Tibial artery (tissue), 4 donors: ENCODE results near the gene C10orf120.

Source experiments
- DNase-seq, 2 donors: peaks; one replicate each; pipeline ENCODE4 v3.0.0-alpha.2; 2019
- H3K27ac ChIP-seq, 2 donors: fragments of 200-600 bp; sonication (generic) in 1 of 2; 1 replicate in 1 of 2; 2 replicates in 1 of 2; pipeline ENCODE4 v1.5.1; 2018 to 2019; ENCODE audit warnings: mild to moderate bottlenecking in 1 of 2
- H3K27me3 ChIP-seq, 2 donors: fragments of 200-600 bp; sonication (generic) in 1 of 2; one replicate each; pipeline versions ENCODE4 v1.5.1 to v1.6.0; 2016 to 2019
- H3K36me3 ChIP-seq, 3 donors: fragments of 200-600 bp; sonication (generic) in 2 of 3; one replicate each; pipeline ENCODE4 v1.5.1; 2016 to 2019; ENCODE audit warnings: mild to moderate bottlenecking in 2 of 3
- H3K4me1 ChIP-seq, 4 donors: fragments of 200-600 bp; sonication (generic) in 2 of 4; 1 replicate in 3 of 4; 2 replicates in 1 of 4; pipeline ENCODE4 v1.5.1; 2016 to 2019
- H3K4me3 ChIP-seq, 2 donors: fragments of 200-600 bp; sonication (generic) in 1 of 2; 1 replicate in 1 of 2; 2 replicates in 1 of 2; pipeline ENCODE4 v1.5.1; 2018 to 2019; ENCODE audit warnings: mild to moderate bottlenecking in 2 of 2
- H3K9me3 ChIP-seq, 3 donors: fragments of 200-600 bp; sonication (generic) in 1 of 3; one replicate each; pipeline ENCODE4 v1.5.1; 2016 to 2019
- CTCF ChIP-seq, 2 experiments: fragments of 200-600 bp in 1 of 2; fragments of 450-650 bp in 1 of 2; IDR thresholded peaks; one replicate each; pipeline ENCODE4 v1.5.1; 2017 to 2019; ENCODE audit warnings: antibody characterized with exemption in 2 of 2, mild to moderate bottlenecking in 1 of 2, moderate library complexity in 1 of 2
- intact Hi-C: fragments of 100-400 bp; cut with DNase I; formaldehyde crosslinking; loops from one replicate; pipeline ENCODE4 v1.15.0; 2023; ENCODE audit warnings: low total_unique reads

C10orf120 gene

GRCh38 chr10:122663516-122664130 is 36.0 kb downstream of the C10orf120 start:
- H3K4me1 ChIP-seq: no peaks in the 10 kb centered on the region
- DNase-seq: no peak
- intact Hi-C loops: no loop called here
- no peaks in the 10 kb centered on the region for H3K9me3 ChIP-seq
- no peak overlapping the region for H3K4me3 ChIP-seq
- TF ChIP-seq CTCF (IDR thresholded peaks at IDR 0.05): no peak
- no peaks in the 10 kb centered on the region for H3K36me3 ChIP-seq
- peaks cover 0 to 9% of the 10 kb centered on the region in 2 donors for H3K27me3 ChIP-seq
- no peak overlapping the region for H3K27ac ChIP-seq

DNA sequence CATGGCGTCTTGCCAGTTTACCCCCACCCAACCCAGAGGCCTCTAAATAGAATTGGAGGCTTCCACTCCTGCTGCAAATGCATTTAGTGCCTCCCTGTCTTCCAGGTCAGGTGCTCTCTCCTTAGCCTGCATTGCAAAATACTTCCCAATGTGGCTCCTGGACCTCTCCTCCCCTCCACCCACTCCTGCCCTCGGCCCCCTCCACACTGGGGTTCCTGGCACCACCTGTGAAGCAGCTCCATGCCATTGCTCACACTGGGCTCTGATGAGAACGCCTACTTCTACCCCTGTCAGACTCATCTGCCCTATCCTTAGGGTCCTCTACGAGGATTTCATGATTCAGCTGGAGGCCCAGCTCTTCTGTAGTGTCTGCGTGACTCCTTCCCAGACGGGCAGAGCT is 37.4 kb downstream of the C10orf120 start:
- intact Hi-C loops: no loop called here
- H3K9me3 ChIP-seq: no peaks in the 10 kb centered on the region
- no peak overlapping the region for H3K4me3 ChIP-seq
- DNase-seq: no peak
- peaks cover 0 to 9% of the 10 kb centered on the region in 2 donors for H3K27me3 ChIP-seq
- TF ChIP-seq CTCF (IDR thresholded peaks at IDR 0.05): no peak
- peaks cover 0 to 3% (median 0%) of the 10 kb centered on the region in 4 donors for H3K4me1 ChIP-seq
- H3K27ac ChIP-seq: no peak overlapping the region
- H3K36me3 ChIP-seq: no peaks in the 10 kb centered on the region

DNA sequence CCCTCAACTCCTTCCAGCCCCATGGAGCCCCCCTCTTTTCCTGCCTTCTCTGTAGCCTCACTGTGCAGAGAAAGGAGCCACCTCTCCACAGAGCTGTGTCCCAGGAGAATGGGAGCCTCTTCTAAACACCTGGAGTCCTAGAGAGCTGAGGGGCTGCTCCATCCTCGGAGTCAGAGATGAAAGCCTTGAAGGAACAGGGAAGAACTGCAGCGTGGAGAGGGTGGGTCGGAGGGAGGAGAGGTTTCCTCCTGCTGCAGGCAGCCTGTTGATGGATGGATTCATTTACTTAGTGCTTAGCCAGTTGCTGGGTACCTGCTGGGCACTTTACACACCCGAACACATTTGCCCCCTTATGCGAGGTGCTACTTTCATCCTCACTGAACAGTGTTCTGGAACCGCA is 39.0 kb downstream of the C10orf120 start:
- intact Hi-C loops: no loop called here
- TF ChIP-seq CTCF (IDR thresholded peaks at IDR 0.05): no peak
- no peaks in the 10 kb centered on the region for H3K36me3 ChIP-seq
- peaks cover 0 to 17% (median 6%) of the 10 kb centered on the region in 4 donors for H3K4me1 ChIP-seq
- peaks cover 0 to 5% of the 10 kb centered on the region in 2 donors for H3K27me3 ChIP-seq
- DNase-seq: peak in 1 of 2 donors; percentile 48
- no peaks in the 10 kb centered on the region for H3K9me3 ChIP-seq
- H3K27ac ChIP-seq: no peak overlapping the region
- H3K4me3 ChIP-seq: no peak overlapping the region

- H3K4me3 ChIP-seq: no peak overlapping the region
- no peak for TF ChIP-seq CTCF (IDR thresholded peaks at IDR 0.05)
- DNase-seq: no peak
- intact Hi-C loops: no loop called here
- peaks cover 0 to 20% (median 6%) of the 10 kb centered on the region in 4 donors for H3K4me1 ChIP-seq
- peaks cover 0 to 2% of the 10 kb centered on the region in 2 donors for H3K27me3 ChIP-seq
- H3K27ac ChIP-seq: no peak overlapping the region
- H3K36me3 ChIP-seq: no peaks in the 10 kb centered on the region
- H3K9me3 ChIP-seq: no peaks in the 10 kb centered on the region
Observed at GRCh38 chr10:122659651-122660050, 40.0 kb downstream of the C10orf120 start.

- Histone ChIP-seq H3K27me3 (no peaks in the 10 kb centered on the region), H3K4me3 (no peak overlapping the region), H3K27ac (no peak overlapping the region), H3K36me3 (no peaks in the 10 kb centered on the region), H3K4me1 (peaks cover 0 to 20% (median 6%) of the 10 kb centered on the region in 4 donors), H3K9me3 (no peaks in the 10 kb centered on the region)
- DNase-seq: peak in 1 of 2 donors; percentile 27
- no peak for TF ChIP-seq CTCF (IDR thresholded peaks at IDR 0.05)
- intact Hi-C loops: no loop called here
Observed at GRCh38 chr10:122659126-122659525, 40.5 kb downstream of the C10orf120 start.
